Stomach (tissue), 4 donors: ENCODE data around the gene NTRK2.

ENCODE experiments used
- POLR2A ChIP-seq, 4 donors: fragments of 450-650 bp; IDR thresholded peaks; one replicate each; pipeline ENCODE4 v1.6.1; 2016; ENCODE audit warnings: antibody characterized with exemption in 4 of 4, control low read depth in 2 of 4, mild to moderate bottlenecking in 1 of 4, moderate library complexity in 1 of 4
- TF ChIP-seq, protein P1 (sequence below), 7 experiments: fragments of 450-650 bp in 4 of 7; fragments of 200-600 bp in 3 of 7; sonication (generic) in 3 of 7; IDR thresholded peaks; one replicate each; pipeline ENCODE4 v1.5.1; 2016 to 2019; ENCODE audit warnings: antibody characterized with exemption in 7 of 7, control low read depth in 2 of 7, mild to moderate bottlenecking in 1 of 7

DNA sequence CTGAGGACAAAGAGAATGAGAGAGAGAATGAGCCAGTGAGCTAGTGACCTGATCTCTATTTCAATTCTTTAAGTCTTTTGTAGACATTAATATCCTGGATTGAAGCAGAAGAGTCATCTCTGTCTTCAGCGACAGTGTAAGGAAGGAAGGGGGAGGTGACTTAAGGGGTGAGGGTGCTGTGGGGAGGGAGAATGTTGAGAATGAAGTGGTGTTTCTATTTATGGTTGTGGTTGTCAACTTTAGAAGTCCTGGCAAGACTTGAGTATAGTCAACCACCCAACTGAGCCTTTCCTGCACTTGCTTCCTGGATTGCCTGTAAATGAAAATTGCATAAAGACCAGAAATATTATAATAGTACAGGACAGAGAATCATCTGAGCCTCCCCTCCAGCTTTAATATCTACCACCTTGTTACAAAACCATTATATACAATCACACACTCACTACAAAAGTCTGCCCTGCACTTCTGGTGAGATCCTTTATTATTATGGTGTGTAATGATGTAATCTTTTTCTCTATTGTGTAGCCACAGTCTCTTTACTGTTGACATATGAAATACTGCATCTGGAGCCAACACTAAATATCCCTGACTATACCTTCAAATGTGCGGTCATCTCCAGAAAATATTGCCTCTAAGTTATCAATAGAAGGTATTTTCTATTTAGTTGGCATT is 91.7 kb downstream of the NTRK2 start:
- TF ChIP-seq POLR2A (IDR thresholded peaks at IDR 0.05) = no peak
- TF ChIP-seq, protein P1, sequence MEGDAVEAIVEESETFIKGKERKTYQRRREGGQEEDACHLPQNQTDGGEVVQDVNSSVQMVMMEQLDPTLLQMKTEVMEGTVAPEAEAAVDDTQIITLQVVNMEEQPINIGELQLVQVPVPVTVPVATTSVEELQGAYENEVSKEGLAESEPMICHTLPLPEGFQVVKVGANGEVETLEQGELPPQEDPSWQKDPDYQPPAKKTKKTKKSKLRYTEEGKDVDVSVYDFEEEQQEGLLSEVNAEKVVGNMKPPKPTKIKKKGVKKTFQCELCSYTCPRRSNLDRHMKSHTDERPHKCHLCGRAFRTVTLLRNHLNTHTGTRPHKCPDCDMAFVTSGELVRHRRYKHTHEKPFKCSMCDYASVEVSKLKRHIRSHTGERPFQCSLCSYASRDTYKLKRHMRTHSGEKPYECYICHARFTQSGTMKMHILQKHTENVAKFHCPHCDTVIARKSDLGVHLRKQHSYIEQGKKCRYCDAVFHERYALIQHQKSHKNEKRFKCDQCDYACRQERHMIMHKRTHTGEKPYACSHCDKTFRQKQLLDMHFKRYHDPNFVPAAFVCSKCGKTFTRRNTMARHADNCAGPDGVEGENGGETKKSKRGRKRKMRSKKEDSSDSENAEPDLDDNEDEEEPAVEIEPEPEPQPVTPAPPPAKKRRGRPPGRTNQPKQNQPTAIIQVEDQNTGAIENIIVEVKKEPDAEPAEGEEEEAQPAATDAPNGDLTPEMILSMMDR (IDR thresholded peaks at IDR 0.05) = no peak
